Glomerular visceral epithelial cell (primary cell): ENCODE results near the gene ATP5PO.
"Not testable (repeated sequence)": the region's sequence is repeated elsewhere in the genome, so short reads cannot be mapped to it uniquely, and the experiment has no call there.

Experiments
- DNase-seq: peaks from one replicate; pipeline ENCODE4 v3.0.0-alpha.2; 2016; ENCODE audit errors: extremely low spot score

Gene ATP5PO

DNA sequence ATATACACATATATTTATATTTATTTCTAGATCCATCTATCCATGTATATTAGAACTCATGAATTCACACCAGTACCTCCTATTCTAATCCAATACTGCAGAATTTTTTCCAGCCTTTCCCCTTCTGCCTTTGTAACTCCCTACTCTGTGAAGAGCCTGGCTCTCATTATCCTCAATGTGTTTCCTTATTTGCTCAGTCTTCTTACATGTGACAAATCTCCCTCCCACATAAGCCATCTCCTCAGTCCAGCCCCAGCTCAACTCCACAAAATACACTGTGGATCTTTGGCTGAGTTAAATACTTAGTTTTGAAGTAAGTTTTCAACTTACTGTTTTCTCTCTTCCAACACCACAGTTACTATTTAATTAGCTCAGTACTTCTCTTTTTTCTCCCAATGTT lies 45.7 kb downstream of the ATP5PO start:
- DNase-seq, result no peak

DNA sequence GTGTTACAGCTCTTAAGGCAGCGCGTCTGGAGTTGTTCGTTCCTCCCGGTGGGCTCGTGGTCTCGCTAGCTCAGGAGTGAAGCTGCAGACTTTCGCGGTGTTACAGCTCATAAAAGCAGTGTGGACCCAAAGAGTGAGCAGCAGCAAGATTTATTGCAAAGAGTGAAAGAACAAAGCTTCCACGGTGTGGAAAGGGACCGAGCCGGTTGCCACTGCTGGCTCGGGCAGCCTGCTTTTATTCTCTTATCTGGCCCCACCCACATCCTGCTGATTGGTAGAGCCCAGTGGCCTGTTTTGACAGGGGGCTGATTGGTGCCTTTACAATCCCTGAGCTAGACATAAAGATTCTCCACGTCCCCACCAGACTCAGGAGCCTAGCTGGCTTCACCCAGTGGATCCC lies 47.7 kb downstream of the ATP5PO start:
- not testable (repeated sequence) for DNase-seq

DNA sequence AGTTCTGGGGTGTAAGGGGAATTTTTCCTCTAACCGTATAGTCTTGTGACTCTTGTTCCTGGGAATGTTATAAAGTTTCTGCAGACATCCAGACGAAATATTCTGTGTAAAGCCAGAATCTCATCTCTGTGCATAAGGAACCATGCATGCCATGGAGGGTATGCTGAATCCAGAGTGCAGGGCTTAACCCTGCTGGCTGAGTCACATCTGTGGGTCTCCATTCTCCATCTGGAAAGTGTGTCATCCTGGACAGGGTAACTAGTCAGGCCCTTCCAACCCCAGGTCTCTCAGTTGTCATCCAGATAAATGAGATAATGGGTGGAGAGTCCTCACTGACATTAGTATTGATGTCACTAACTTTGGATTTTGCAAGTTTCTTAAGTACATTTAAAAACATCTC lies 48.8 kb downstream of the ATP5PO start:
- no peak for DNase-seq

DNA sequence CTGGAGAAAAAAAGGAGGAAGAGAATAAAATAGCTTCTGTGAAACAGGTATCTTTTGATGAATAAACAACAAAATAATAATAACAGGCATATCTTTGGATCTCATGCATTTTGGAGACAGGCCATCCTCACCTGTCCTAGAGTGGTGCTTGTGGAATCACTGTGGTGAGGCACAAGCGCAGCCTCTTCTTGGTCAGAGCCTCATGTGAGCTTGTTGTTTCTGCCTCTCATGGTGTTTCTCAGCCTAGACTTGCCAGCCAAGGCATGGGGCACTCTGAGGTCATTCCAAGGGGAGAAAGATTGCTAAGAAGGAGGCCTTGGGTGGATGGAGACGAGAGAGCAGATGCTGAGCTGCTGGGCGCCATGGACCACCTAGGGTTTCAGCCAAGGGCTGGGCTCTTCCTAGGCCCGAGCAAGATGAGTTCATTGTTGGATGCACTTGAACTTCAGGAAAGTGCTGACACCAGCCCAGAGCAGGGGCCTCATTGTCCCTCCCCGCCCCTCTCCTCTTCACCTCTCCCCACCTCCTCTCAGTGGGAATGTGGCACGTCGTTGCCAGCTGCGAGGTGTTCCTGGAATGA lies 49.5 kb downstream of the ATP5PO start:
- no peak for DNase-seq

DNA sequence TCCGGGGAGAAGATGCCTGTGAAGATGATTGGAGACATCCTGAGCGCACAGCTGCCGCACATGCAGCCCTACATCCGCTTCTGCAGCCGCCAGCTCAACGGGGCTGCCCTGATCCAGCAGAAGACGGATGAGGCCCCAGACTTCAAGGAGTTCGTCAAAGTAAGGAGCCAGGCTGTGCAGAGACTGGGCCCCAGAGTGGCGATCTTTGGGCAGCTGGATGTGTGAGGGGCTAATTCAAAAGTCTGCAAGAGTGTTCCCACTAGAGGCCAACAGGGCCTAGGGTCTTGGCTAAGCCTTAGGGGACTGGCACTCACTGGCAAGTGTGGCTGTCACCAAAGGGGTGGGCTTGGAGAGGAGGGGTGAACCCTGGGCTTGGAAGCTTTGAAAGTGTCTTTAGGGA lies 50.4 kb downstream of the ATP5PO start:
- DNase-seq, result no peak

DNA sequence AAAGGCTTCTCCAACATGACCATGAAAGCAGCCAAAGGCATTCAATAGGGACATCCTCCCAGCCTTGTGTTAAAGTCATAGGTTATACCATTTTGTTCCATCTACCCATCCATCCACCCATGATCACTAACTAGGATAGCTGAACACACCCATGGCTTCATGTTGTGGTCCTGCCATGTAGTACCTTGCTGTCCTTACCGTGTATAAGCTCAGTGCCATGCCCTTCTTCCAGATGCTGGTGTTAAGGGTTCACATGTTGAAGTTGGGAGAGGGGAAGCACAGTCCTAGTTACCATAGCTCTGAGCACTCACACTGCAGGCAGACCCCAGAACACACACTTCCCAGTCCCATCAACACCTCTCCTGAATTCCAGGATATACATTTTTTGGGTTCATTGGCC lies 51.5 kb downstream of the ATP5PO start:
- no peak for DNase-seq

DNA sequence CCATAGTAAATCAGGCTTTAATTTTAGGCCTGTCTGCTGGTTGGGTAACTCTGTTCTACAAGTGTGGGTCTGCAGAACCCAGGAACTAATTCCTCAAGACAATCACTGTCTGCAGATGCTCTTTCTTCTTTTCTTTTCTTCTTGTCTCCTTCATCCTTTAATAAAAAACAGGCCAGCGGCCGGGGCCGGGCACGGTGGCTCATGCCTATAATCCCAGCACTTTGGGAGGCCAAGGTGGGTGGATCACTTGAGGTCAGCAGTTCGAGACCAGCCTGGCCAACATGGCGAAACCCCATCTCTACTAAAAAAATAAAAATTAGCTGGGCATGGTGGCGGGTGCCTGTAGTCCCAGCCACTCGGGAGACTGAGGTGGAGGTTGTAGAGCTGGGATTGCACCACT lies 52.4 kb downstream of the ATP5PO start:
- not testable (repeated sequence) for DNase-seq

DNA sequence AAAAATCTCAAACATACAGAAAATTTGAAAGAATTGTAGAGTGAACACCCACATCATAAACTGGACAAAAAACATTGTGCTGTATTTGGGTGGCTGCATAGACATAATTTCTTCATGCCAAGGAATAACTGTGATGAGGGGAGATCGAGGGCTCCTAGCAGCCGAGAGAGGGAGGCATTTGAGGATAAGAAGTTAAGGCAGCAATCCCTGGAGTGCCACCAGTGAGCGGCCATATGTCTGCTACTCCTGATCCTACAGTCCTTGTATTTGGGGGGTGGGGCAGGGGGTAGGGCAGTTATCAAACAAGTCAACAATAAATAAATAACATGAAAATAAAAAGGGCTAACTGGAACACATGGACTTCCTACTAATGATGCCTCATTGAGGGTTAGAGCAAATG lies 54.5 kb downstream of the ATP5PO start:
- no peak for DNase-seq

DNA sequence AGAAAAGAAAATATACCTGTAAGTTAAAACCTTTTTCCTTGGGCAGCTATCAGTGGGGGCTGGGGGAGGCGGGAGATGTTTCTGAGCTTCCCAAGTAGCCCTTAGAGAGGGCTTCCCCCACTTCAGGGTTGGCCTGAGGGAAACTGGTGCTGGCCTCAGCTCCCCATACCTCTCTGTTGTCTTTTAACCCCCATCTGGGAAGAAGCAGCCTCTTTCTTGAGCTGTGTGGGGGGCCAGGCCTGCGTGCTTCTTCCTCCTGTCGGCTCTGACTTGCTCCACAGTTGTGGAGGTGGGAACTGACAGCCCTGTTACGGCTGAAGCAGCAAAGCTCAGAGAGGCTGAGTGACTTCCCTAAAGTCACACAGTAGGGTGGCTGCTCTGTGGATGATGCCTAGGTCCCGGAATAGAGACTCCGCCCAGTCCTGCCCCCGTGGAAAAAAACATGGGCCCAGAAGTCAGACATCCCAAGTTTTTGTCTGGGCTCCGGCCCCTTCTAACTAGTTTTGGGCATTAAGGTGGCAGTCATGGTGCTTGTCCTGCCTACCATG lies 55.2 kb downstream of the ATP5PO start:
- no peak for DNase-seq

DNA sequence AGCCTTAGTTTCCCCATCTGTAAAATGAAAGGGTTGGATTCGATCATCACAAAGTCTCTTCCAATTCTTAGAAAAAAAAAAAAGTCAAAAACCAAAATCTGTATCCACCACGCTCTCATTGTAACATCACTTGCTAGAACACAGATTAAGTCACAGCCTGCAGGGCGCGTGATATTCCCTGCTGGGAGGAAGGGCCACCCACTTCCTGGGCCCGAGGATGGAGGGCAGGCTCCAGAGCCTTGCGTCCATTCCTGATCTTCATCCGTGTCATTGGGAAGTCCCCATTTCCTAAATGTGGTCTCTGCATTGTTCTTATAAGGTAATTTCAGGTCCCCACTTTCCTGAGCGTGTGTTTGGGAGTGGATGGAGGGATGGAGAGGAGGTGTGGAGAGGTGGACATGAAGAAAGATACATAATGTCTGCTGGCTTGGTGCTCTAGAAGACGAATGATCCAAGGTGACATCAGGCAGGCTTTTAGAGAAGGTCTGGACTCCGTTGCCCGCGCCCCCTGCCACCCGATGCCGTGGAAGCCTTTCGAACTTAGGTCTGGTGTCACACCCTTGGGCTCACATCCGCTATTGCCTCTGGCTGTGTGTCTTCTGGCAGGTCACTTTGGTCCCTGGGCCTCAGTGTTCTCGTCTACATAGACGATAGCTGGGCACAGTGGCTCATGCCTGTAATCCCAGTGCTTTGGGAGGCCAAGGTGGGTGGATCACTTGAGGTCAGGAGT lies 56.1 kb downstream of the ATP5PO start:
- no peak for DNase-seq

DNA sequence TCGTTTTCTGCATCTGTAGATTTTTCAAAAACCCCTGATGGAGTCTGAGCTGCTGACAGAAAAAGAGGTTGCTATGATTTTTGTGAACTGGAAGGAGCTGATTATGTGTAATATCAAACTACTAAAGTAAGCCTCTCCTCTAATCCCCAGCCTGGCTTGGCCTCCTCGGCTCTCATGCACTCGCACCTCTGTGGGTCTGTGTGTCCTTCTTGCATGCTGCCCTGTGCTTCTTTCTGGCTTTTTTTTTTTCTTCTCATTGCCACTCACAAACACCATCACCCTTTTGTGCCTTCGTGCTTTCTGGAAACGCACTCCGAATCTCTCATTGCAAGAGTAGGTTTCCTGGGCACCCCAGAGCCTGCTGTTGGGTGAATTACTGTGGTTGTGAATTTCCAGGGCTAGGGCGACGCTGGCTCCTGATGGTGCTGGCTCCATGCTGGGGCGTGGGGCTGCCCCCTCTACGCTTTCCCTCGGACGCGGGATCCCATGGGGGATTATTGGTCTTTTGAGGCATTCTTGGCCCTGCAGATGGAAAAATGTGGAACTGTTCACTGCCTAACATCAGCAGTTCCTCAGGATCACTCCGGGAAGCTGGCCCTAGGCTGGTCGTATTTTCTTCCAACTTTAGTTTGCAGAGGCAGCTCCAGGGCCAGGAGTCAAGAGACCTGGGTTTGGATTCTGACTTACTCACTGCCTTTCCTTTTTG lies 56.8 kb downstream of the ATP5PO start:
- DNase-seq, result no peak

DNA sequence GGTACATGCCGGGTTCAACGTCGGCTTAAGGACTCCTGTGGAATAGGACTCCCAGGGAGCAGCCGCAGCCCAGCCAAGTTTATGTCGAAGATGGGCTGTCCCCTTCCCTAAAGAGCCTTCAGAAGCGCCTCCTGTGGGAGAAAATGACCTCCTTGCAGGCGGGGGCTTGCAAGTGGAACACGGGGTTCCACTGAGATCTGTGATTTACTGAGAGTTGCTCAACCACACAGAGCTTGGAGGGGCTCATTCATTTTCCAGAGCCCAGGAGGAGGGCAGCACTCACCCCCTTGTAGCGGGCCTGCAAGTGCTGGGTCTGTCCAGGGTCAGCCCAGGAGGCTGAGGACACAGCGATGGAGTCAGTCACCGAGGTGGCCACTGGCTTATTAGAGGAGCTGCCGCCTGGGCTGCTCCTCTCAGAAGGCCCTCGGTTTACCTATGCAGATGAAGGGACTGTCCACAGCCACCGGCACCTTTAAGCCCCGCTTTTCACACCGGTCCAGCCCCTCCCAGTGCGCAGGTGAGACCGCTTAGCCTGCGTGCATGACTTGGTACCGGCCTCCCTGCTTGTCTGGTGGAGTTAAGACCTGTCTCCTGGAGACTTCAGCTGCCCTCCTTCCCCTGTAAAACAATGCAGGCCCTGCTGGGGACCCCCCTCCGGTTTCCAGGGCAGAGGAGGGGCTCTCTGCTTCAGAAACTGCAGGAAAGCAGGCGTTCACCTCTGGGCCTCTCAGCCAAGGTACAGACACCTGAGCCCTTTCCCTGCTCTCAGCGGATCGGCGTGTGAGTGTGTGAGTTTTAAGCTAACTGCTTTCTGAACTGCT lies 57.5 kb downstream of the ATP5PO start:
- no peak for DNase-seq

DNA sequence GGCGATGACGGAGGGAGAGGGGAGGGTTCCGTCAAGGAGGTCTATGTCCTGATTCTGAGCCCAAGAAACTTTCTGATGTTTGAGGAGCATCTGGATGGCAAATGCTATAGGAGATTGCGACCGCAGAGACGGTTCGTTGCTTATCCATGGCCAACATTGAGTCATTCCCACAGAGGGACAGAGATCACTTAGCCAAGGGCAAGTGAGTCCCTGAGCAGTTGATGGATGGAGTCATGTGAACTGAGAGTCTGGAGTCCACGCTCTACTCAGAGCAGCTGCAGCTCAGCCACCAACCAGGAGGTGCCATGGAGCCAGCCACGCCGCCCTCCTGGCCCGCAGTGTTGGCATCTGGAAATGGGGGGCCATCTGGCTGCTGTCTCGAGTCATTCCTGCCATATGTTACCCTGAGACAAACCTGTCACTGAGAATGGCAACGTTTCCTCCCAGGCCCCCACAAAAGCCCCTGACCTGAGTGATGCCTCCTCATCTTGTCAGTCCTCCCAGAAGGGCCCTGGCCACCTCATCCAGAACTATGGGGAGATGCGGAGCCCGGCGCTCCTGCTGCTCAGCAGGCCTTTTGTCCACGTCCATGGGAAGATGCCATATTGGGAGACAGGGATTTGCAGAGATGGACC lies 58.6 kb downstream of the ATP5PO start:
- no peak for DNase-seq

DNA sequence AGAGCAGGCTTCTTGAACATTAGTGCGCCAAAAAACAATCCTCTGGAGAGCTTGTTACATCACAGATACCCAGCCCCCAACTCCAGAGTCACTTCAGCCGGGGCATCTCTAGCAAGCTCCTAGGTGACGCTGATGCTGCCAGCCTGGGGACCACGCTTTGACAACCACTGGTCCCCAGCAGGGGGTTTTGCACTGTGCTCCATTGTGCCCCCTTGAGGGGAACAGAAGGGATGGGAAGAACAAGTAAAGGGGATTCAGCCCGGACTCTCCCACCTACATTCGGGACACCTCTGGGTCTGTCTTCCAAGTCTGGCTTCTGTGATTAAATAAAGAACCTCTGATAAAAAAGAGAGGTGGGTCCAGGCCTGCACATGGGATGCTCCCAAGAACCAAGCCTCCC lies 60.4 kb downstream of the ATP5PO start:
- no peak for DNase-seq

DNA sequence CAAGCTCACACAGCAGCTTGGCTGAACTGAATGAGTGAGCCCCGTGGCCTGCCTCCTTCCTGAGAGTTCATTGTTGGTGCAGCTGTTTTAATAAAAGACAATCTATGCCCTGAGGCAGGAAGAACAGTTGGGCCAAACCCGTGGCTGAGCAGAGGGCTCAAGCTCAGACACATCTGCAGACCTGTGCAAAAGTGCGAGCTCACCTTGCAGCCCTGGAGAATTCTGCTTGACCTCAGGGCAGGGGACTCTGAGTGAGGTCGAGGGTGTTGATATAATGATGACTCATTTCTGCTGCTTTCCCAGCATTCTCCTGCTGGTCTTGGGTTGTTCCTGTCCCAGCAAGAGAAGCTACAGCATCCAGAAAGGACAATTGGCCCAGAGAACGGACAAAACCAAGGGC lies 61.0 kb downstream of the ATP5PO start:
- DNase-seq, result peak; percentile 11
